Left lung (tissue), 10 donors: ENCODE results near the gene TNNC2. TPM values are rescaled to one million over a fixed set of nuclear protein-coding genes. Genes with fewer than 3 reads are reported as not detected.

ENCODE experiments used
- ATAC-seq: fragments of 200-7000 bp; cut with Tn5 transposase; one replicate; pipeline ENCODE4 v1.9.1; 2020; ENCODE audit warnings: moderate library complexity
- DNase-seq, 4 donors: peaks; one replicate each; pipeline ENCODE4 v3.0.0-alpha.2; 2013 to 2020
- H3K27ac ChIP-seq, 2 donors: fragments of 200-600 bp; sonication (generic) in 1 of 2; one replicate each; pipeline versions ENCODE4 v1.5.0 to v1.8.0; 2020 to 2021
- H3K27me3 ChIP-seq, 2 donors: fragments of 200-600 bp; sonication (generic) in 1 of 2; one replicate each; pipeline versions ENCODE4 v1.5.0 to v1.8.0; 2020 to 2021
- H3K36me3 ChIP-seq, 2 donors: fragments of 200-600 bp; sonication (generic) in 1 of 2; one replicate each; pipeline versions ENCODE4 v1.5.0 to v1.8.0; 2020 to 2021
- H3K4me1 ChIP-seq, 2 donors: fragments of 200-600 bp; one replicate each; pipeline ENCODE4 v1.8.0; 2021
- H3K4me3 ChIP-seq, 2 donors: fragments of 200-600 bp; sonication (generic) in 1 of 2; one replicate each; pipeline versions ENCODE4 v1.5.0 to v1.8.0; 2020 to 2021; ENCODE audit warnings: mild to moderate bottlenecking in 1 of 2
- H3K9me3 ChIP-seq, 2 donors: fragments of 200-600 bp; sonication (generic) in 1 of 2; one replicate each; pipeline versions ENCODE4 v1.5.0 to v1.8.0; 2020 to 2021
- intact Hi-C, 2 donors: fragments of 100-400 bp; cut with DNase I; formaldehyde crosslinking; loops; one replicate each; pipeline versions ENCODE4 v1.11.2 to v1.14.2; 2022
- polyA plus RNA-seq, 6 donors: library from polyadenylated mRNA; unstranded; fragments of 120-200 nt; gene quantifications; one replicate each; pipeline ENCODE4 v1.2.1, GENCODE V29; 2013; ENCODE audit not compliant: insufficient read length in 6 of 6
- total RNA-seq, 2 donors: library from RNA; stranded (reverse); fragmentation: NEBNext Ultra II Directional; extraction: Animal tissue kit (Norgen Biotek cat#: 25700); gene quantifications; one replicate each; pipeline ENCODE4 v1.2.1, GENCODE V29; 2021
- TF ChIP-seq, protein P1 (sequence below), 2 donors: fragments of 200-600 bp; sonication (generic) in 1 of 2; IDR thresholded peaks; one replicate each; pipeline versions ENCODE4 v1.5.0 to v1.8.0; 2021; ENCODE audit warnings: antibody characterized with exemption in 2 of 2
- donor health status: DM: no; HTN: yes; CAD: no.
- donor health status: DM: no; HTN: no; CAD: no.

The TNNC2 gene
- total and polyA plus RNA-seq, 8 donors: 0.21 to 1.2 (median 0.43) TPM

GRCh38 chr20:45867819-45868176 lies 40.7 kb upstream of the TNNC2 start:
- TF ChIP-seq, protein P1, sequence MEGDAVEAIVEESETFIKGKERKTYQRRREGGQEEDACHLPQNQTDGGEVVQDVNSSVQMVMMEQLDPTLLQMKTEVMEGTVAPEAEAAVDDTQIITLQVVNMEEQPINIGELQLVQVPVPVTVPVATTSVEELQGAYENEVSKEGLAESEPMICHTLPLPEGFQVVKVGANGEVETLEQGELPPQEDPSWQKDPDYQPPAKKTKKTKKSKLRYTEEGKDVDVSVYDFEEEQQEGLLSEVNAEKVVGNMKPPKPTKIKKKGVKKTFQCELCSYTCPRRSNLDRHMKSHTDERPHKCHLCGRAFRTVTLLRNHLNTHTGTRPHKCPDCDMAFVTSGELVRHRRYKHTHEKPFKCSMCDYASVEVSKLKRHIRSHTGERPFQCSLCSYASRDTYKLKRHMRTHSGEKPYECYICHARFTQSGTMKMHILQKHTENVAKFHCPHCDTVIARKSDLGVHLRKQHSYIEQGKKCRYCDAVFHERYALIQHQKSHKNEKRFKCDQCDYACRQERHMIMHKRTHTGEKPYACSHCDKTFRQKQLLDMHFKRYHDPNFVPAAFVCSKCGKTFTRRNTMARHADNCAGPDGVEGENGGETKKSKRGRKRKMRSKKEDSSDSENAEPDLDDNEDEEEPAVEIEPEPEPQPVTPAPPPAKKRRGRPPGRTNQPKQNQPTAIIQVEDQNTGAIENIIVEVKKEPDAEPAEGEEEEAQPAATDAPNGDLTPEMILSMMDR (IDR thresholded peaks at IDR 0.05): no peak
- DNase-seq: no peak
- peaks cover 0 to 1% of the 10 kb centered on the region in 2 donors for H3K36me3 ChIP-seq
- H3K4me1 ChIP-seq: peaks cover 0 to 5% of the 10 kb centered on the region in 2 donors
- no peaks in the 10 kb centered on the region for H3K27me3 ChIP-seq
- intact Hi-C loops: no loop called here
- peak; percentile 74 for ATAC-seq
- H3K9me3 ChIP-seq: no peaks in the 10 kb centered on the region
- no peak overlapping the region for H3K4me3 ChIP-seq
- no peak overlapping the region for H3K27ac ChIP-seq

DNA sequence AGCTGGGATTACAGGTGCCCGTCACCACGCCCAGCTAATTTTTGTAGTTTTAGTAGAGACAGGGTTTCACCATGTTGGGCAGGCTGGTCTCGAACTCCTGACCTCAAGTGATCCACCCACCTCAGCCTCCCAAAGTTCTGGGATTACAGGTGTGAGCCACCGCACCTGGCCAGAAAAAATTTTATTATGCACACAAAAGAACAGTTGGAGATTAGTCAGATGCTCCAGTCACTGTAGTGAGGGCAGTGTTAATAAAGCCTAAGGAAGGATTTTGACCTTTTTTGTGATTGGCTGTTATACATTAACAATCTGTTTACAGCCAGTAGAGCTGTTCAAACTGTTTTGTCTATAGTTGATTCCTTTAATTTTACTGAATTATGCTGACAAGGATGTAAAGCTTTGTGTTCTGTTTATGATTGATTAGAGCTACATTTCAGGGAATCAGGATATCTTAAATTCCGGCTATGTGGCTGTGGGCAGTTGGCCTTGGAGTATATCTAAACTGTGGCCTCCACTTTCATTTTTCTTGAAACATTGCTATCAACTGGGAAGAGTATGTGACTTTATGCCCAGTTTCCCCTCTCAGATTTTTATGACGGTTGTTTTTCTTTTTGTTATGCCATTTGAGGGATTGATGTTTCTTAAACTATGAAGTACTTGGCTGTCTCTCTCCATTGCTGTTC lies 40.2 kb upstream of the TNNC2 start:
- DNase-seq (no peak), ATAC-seq (peak; percentile 33)
- intact Hi-C loops: no loop called here
- Histone ChIP-seq H3K36me3 (no peaks in the 10 kb centered on the region), H3K4me3 (no peak overlapping the region), H3K4me1 (peaks cover 0 to 5% of the 10 kb centered on the region in 2 donors), H3K9me3 (no peaks in the 10 kb centered on the region), H3K27ac (no peak overlapping the region), H3K27me3 (no peaks in the 10 kb centered on the region)
- TF ChIP-seq, protein P1 (IDR thresholded peaks at IDR 0.05): no peak

DNA sequence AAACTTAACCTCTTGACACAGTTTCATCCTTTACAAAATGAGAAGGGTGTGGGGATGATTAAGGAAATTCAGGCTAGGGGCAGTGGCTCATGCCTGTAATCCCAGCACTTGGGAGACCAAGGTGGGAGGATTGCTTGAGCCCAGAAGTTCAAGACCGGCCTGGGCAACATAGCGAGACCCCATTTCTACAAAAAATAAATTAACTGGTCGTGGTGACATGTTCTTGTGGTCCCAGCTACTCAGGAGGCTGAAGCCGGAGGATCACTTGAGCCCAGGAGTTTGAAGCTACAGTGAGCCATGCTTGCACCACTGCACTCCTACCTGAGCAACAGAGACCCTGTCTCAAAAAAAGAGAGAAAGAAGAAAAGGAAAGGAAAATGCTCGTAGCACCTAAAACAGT lies 39.3 kb upstream of the TNNC2 start:
- intact Hi-C loops: no loop called here
- H3K27ac ChIP-seq: no peak overlapping the region

GRCh38 chr20:45863543-45864470 lies 36.7 kb upstream of the TNNC2 start:
- intact Hi-C loops: no loop called here
- no peak for DNase-seq
- H3K9me3 ChIP-seq: no peaks in the 10 kb centered on the region
- TF ChIP-seq, protein P1 (IDR thresholded peaks at IDR 0.05): no peak
- ATAC-seq: no peak
- H3K4me1 ChIP-seq: peaks cover 0 to 7% of the 10 kb centered on the region in 2 donors
- no peaks in the 10 kb centered on the region for H3K27me3 ChIP-seq
- no peaks in the 10 kb centered on the region for H3K36me3 ChIP-seq
- H3K4me3 ChIP-seq: no peak overlapping the region
- no peak overlapping the region for H3K27ac ChIP-seq

More for the DNA sequence above, 39.3 kb upstream of the TNNC2 start:
- TF ChIP-seq, protein P1 (IDR thresholded peaks at IDR 0.05): no peak
- Histone ChIP-seq H3K36me3 (no peaks in the 10 kb centered on the region), H3K27me3 (no peaks in the 10 kb centered on the region), H3K9me3 (no peaks in the 10 kb centered on the region), H3K4me3 (no peak overlapping the region), H3K4me1 (peaks cover 0 to 5% of the 10 kb centered on the region in 2 donors)
- ATAC-seq: no peak
- no peak for DNase-seq
